NCI-H2227 (cell line): Measurements from ENCODE around the gene SLC30A3.

Experiments used
- DNase-seq: peaks from one replicate; lab custom pipeline; 2025; ENCODE audit not compliant: unreplicated experiment; lab: John Stamatoyannopoulos, UW

Gene SLC30A3

DNA sequence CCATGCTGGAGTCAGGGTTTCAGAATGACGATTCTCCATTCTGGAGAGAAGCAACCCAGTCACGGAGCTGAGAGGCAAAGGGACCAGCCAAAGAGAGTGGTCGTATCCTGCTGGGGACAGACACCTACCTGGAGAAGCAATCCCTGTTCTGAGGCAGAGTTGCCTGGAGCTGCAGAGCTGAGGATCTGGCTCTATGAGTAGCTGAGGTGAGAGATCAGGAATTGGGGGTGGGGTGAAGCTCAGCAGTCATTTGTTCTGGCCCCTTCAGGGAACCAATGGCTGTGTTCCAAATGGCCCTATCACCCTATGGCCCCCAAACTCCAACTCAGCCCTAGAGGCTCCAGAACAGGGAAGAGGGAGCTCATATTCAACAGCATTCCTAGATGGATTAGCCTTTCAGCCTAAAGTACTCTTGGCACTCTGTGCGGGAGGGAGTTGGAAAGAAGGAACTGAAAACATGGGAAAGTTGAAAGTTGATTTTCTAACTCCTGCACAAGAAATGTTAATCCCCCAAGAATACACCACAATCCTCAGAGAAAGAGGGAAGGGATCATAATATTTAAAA, 54.3 kb downstream of the SLC30A3 start:
- no peak for DNase-seq

DNA sequence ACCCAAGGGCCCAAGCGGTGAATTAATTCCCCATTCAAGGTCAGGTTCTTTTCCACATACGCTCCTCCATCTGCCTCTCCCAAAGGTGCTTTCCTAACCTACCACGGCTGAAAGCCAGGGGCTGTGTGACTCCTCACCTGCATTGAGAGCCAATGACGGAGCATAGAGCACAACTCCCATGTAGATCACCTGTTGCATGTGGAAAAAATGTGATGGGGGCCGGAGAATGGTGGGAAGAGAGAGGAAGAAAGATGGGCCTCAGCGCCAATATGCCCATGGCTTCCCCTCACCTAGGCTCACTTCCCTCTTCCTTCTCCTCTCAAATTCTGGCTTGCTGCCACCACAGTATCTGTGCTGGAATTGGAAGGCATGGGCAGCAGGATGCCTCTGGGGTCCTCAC, 56.5 kb downstream of the SLC30A3 start:
- DNase-seq = no peak

DNA sequence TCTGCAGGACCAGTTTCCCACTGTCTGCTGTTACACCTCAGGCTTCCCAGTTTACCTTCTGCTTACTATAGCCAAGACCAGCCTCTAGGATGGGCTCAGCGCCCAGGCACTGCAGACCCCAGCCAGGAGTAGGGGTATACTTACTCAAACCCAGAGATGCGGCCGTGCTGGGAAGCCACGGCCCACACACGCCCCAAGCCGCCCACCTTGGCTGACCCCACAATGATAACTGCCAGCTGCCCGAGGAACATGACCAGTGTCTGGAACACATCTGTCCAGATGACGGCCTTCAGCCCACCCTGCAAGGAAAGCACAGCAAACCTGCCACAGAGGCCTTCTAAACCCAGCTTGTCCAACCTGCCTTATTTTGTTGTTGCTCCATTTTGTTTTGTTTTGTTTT, 57.6 kb downstream of the SLC30A3 start:
- DNase-seq = no peak

DNA sequence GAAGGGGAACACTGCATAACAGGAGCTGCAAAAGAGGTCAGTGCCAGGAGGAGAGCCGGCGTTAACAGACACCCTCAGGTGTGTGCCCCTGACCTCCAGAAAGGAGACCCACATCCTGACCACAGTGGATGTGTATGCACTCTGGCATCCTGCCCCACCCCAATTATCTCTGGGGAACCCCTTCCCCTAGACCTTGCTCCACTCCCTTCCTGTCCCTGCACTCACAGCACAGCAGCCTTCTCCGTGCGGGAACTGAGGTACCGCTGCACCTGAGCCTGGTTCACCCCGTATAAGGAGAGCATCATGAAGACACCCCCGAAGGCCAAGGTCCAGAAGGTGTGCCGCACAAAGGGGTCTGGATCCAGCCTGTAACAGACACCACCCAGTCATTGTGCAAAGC, 58.3 kb downstream of the SLC30A3 start:
- no peak for DNase-seq

DNA sequence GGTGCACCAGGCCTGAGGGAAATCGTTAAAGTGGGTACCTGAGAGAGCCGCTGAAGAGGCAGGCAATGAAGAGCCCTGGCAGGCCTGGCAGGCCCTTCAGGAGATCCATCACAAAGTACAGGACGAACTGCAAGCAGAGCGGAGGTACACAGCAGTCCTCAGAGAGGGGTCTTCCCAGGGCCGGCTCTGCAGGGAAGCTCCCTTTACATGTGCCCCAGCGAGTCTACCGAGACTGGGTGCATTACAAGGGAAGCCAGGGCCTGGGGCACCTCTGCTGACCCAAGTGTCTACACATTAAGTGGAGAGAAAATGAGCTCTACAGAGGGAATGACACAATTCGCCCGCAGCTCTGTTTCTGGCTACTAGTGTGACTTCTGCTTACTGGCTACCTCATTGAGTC, 59.1 kb downstream of the SLC30A3 start:
- DNase-seq = no peak
